ENCODE data around the gene CHST12.

- no peak for TF ChIP-seq CTCF (IDR thresholded peaks at IDR 0.05)
- TF ChIP-seq ZFX (IDR thresholded peaks at IDR 0.05; ENCODE audit: borderline replicate concordance), result no peak
These were observed 43.3 kb downstream of the CHST12 start for GRCh38 chr7:2446676-2447075.

Measured in 22Rv1 (cell line).